DND-41 (cell line): ENCODE data around the gene SUPT6H.
A peak's percentile ranks its signal among the peaks of the same experiment; 100 is the strongest.

ENCODE experiments used
- ATAC-seq: fragments of 200-7000 bp; cut with Tn5 transposase; 3 replicates; pipeline ENCODE4 v1.9.1; 2021; ENCODE audit warnings: low read depth; ENCODE audit not compliant: insufficient read depth
- DNase-seq: peaks from one replicate; pipeline ENCODE4 v3.0.0-alpha.2; 2020
- H2AFZ ChIP-seq: 2 replicates; pipeline ENCODE4 v1.6.0; 2012; ENCODE audit warnings: low read depth, low read length
- H3K27ac ChIP-seq: 2 replicates; pipeline ENCODE4 v1.5.1; 2012; ENCODE audit warnings: low read length, inconsistent platforms
- H3K27me3 ChIP-seq: fragments of 200-600 bp; sonication (generic); 2 replicates; pipeline ENCODE4 v1.6.0; 2012; ENCODE audit warnings: low read length, mild to moderate bottlenecking, inconsistent platforms; ENCODE audit not compliant: insufficient read depth, poor library complexity
- H3K36me3 ChIP-seq: 2 replicates; pipeline ENCODE4 v1.5.1; 2012; ENCODE audit warnings: low read length, inconsistent platforms; ENCODE audit not compliant: insufficient read depth
- H3K4me1 ChIP-seq: 2 replicates; pipeline ENCODE4 v1.5.1; 2012; ENCODE audit warnings: mild to moderate bottlenecking, low read length; ENCODE audit not compliant: insufficient read depth
- H3K4me2 ChIP-seq: 2 replicates; pipeline ENCODE4 v1.6.0; 2012; ENCODE audit warnings: mild to moderate bottlenecking, moderate library complexity, low read length, inconsistent platforms; ENCODE audit not compliant: insufficient read depth
- H3K4me3 ChIP-seq, 2 experiments: fragments of 200-600 bp in 1 of 2; shearing (Covaris generic) in 1 of 2; 2 replicates each; pipeline ENCODE4 v1.5.1; 2012 to 2016; ENCODE audit warnings: inconsistent platforms in 2 of 2, low read length in 2 of 2, mild to moderate bottlenecking in 2 of 2, low read depth in 1 of 2, moderate library complexity in 1 of 2
- H3K79me2 ChIP-seq: 2 replicates; pipeline ENCODE4 v1.6.0; 2012; ENCODE audit warnings: low read length, inconsistent platforms; ENCODE audit not compliant: insufficient read depth
- H3K9ac ChIP-seq: 2 replicates; pipeline ENCODE4 v1.6.0; 2012; ENCODE audit warnings: low read depth, mild to moderate bottlenecking, inconsistent platforms, low read length, moderate library complexity
- H3K9me3 ChIP-seq: 2 replicates; pipeline ENCODE4 v1.5.1; 2012; ENCODE audit warnings: low read length, moderate library complexity, mild to moderate bottlenecking, inconsistent platforms; ENCODE audit not compliant: insufficient read depth, severe bottlenecking
- H4K20me1 ChIP-seq: 2 replicates; pipeline ENCODE4 v1.6.0; 2012; ENCODE audit warnings: low read length; ENCODE audit not compliant: insufficient read depth
- EZH2 ChIP-seq: IDR thresholded peaks from 3 replicates; pipeline ENCODE4 v1.6.1; 2012; ENCODE audit warnings: borderline replicate concordance, low read depth, mild to moderate bottlenecking, moderate library complexity, low read length, inconsistent platforms; ENCODE audit not compliant: severe bottlenecking
- TF ChIP-seq, protein P1 (sequence below): IDR thresholded peaks from 2 replicates; pipeline ENCODE4 v1.5.1; 2012; ENCODE audit warnings: borderline replicate concordance, low read length, moderate library complexity, mild to moderate bottlenecking; ENCODE audit not compliant: poor library complexity, severe bottlenecking; ENCODE audit errors: extremely low read depth

The SUPT6H gene

DNA sequence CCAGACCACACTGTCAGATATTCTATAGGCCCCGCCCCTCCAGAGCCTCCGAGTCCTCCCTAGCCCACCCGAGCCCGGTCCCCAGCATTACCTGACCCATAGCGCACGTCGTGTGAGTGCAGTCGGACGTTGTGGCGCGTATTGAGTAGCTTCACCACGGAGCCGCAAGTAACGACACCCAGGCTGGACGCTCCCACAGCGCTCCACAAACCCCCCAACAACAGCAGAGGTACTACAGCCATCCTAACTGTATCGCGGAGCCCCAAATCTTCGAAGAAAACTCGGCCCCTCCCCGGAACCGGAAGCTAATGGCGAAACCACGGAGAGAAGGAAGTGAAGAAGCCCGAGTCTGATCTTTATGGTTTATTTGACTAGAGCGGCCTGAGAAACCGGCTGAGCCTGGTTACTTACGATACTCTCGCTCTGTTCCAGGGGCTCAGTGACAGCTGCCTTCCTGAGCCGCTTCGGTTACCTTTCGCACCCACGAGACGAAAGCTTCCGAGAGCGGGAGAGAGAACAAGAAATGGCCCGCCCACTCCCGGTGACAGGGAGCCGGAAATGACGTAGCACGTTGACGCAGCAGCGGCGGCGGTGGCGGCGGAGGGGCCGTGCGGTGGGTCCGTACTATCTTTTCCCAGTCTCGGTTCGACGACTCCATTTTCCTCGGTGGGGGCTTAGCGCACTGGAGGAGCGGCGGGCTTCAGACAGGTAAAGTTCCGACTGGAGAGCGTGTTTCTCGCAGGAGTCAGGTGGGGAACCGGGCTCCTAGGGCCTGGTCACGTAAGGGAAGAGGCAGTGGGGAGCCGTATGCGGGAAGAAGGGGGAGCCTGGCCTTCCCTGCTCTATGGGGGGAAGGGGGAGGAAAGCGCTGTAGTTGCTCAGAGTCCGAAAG lies at the start of gene SUPT6H, which contains the start of gene SDF2:
Gene SUPT6H (plus strand): TSS at position 571 of the 892 bp plus-strand sequence. CDS start 11,197 bp downstream, outside the sequence.
Gene SDF2 (minus strand): TSS at position 272 of the 892 bp plus-strand sequence. CDS start 30 bp downstream, at position 242.
- Histone ChIP-seq H3K4me2 (peak within 1 kb of the TSS; percentile 68), H3K79me2 (peaks cover 82% of the 10 kb centered on the region), H2AFZ (peak within 1 kb of the TSS; percentile 97), H3K27me3 (no peaks in the 10 kb centered on the region), H3K9me3 (peaks cover 9% of the 10 kb centered on the region), H3K36me3 (peaks cover 58% of the 10 kb centered on the region), H3K4me3 (peak within 1 kb of the TSS; percentile 87 to 89), H3K4me1 (peaks cover 39% of the 10 kb centered on the region), H4K20me1 (peaks cover 16% of the 10 kb centered on the region; the same call in 1 of the 2 replicates), H3K27ac (peak within 1 kb of the TSS; percentile 99), H3K9ac (peak within 1 kb of the TSS; percentile 87)
- TF ChIP-seq EZH2 = no peak
- TF ChIP-seq, protein P1, sequence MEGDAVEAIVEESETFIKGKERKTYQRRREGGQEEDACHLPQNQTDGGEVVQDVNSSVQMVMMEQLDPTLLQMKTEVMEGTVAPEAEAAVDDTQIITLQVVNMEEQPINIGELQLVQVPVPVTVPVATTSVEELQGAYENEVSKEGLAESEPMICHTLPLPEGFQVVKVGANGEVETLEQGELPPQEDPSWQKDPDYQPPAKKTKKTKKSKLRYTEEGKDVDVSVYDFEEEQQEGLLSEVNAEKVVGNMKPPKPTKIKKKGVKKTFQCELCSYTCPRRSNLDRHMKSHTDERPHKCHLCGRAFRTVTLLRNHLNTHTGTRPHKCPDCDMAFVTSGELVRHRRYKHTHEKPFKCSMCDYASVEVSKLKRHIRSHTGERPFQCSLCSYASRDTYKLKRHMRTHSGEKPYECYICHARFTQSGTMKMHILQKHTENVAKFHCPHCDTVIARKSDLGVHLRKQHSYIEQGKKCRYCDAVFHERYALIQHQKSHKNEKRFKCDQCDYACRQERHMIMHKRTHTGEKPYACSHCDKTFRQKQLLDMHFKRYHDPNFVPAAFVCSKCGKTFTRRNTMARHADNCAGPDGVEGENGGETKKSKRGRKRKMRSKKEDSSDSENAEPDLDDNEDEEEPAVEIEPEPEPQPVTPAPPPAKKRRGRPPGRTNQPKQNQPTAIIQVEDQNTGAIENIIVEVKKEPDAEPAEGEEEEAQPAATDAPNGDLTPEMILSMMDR = no peak
- DNase-seq (peak; percentile 92), ATAC-seq (peak; percentile 84)

DNA sequence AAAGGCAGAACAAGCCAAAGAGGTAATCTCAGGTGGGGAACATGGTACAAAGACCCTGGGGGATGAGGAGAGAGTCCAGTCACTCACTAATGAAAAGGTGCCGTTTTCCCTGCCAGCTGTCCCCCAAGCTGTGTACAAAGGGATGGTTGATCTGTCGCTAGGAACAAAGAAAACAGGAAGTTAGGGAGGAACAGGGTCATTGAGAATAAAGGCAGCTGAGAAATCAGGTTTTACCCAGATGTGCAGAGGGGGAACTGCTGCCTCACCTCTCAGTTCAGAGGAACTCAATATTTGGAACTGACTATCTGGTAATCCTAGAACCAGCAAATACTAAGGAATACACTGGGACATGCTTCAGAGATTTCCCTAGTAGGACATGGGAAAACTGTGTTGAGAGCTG lies 49.5 kb upstream of the SUPT6H start:
- Histone ChIP-seq H4K20me1 (peaks cover 5% of the 10 kb centered on the region; the same call in 1 of the 2 replicates), H3K4me1 (no peaks in the 10 kb centered on the region), H3K9me3 (no peaks in the 10 kb centered on the region), H3K4me3 (no peak overlapping the region), H3K4me2 (no peak overlapping the region), H3K9ac (no peak overlapping the region), H2AFZ (no peak overlapping the region), H3K36me3 (peaks cover 68% of the 10 kb centered on the region), H3K27me3 (no peaks in the 10 kb centered on the region), H3K27ac (no peak overlapping the region), H3K79me2 (no peaks in the 10 kb centered on the region)
- ATAC-seq = no peak
- no peak for TF ChIP-seq EZH2
- TF ChIP-seq, protein P1 = no peak
- no peak for DNase-seq

DNA sequence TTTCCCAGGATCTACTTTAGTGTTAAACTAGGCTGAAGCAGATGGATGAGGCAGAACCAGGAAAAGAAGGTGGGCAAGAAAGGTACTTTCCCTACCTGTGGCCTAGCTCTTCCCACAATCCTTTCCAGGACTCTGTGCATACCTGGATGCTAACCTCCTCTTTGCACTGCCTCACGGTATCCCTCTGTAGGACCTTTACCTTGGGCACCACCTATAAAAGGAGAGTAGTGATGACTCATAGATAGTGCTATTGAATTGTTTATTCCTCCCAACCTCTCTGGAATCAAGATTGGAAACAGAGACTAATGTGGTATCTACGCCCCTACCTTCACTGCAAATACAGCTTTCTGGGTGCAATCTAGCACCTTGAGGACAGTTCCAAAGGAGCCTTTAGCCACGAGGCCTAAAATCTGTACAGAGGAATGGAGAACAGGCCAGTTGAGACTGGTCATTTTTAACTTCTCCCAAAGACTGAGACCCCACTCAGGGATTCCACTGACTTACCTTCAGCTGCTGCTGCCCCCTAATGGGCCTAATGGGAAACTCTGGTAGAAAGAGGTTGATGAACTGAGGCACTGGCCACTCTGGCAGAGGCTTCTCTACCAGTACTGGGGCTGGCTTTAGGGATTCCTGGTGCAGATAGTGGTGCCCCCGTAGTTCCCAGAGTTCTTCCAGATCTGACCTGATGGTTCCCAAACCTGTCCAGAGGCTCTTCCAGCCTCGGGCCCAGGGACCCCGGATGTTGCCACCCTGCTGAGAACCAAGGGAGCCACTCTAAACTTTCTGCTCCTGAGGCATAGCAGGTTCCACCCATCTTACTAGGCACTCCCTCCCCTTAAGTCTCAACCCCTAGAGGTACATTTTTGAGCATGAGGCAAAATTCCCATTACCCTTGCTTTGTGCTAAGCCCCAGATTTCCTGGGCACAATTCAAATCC lies 48.8 kb upstream of the SUPT6H start:
- H3K9me3 ChIP-seq = no peaks in the 10 kb centered on the region
- no peaks in the 10 kb centered on the region for H3K4me1 ChIP-seq
- H3K79me2 ChIP-seq = no peaks in the 10 kb centered on the region
- peaks cover 74% of the 10 kb centered on the region for H3K36me3 ChIP-seq
- no peaks in the 10 kb centered on the region for H3K27me3 ChIP-seq
- no peak overlapping the region for H3K4me3 ChIP-seq
- H3K4me2 ChIP-seq = no peak overlapping the region
- H3K27ac ChIP-seq = no peak overlapping the region
- TF ChIP-seq EZH2 = no peak
- TF ChIP-seq, protein P1 = peak; percentile 79
- H4K20me1 ChIP-seq = peaks cover 5% of the 10 kb centered on the region; the same call in 1 of the 2 replicates
- no peak overlapping the region for H3K9ac ChIP-seq
- ATAC-seq = peak; percentile 75
- peak; percentile 42 for DNase-seq
- H2AFZ ChIP-seq = no peak overlapping the region
